CD4-positive, alpha-beta T cell treated with Interleukin-10 for 1 hour (primary cell): ENCODE data around the gene DOHH.

Source experiments
- DNase-seq: peaks from one replicate; pipeline ENCODE4 v3.0.0-alpha.2; 2020

The DOHH gene

GRCh38 chr19:3476830-3477229, 23.6 kb downstream of the DOHH start:
- DNase-seq: no peak

GRCh38 chr19:3475449-3475848, 25.0 kb downstream of the DOHH start:
- DNase-seq: no peak

GRCh38 chr19:3474614-3475013, 25.9 kb downstream of the DOHH start:
- DNase-seq: no peak

GRCh38 chr19:3474010-3474409, 26.5 kb downstream of the DOHH start:
- DNase-seq: no peak

GRCh38 chr19:3471954-3472655, 28.4 kb downstream of the DOHH start:
- DNase-seq: peak; percentile 38

GRCh38 chr19:3470500-3471128, 29.9 kb downstream of the DOHH start:
- no peak for DNase-seq

- no peak for DNase-seq
These were observed 30.6 kb downstream of the DOHH start for GRCh38 chr19:3469638-3470499.

GRCh38 chr19:3468211-3468610, 32.3 kb downstream of the DOHH start:
- no peak for DNase-seq

- DNase-seq: no peak
These were observed 32.9 kb downstream of the DOHH start for GRCh38 chr19:3467437-3468198.

GRCh38 chr19:3466635-3467034, 33.8 kb downstream of the DOHH start:
- DNase-seq: no peak

GRCh38 chr19:3465552-3465951, 34.9 kb downstream of the DOHH start:
- no peak for DNase-seq

- no peak for DNase-seq
These were observed 35.8 kb downstream of the DOHH start for GRCh38 chr19:3464587-3465235.

GRCh38 chr19:3463714-3464586, 36.5 kb downstream of the DOHH start:
- no peak for DNase-seq

- DNase-seq: no peak
These were observed 37.3 kb downstream of the DOHH start for GRCh38 chr19:3462991-3463713.

- no peak for DNase-seq
These were observed 40.4 kb downstream of the DOHH start for GRCh38 chr19:3459965-3460582.

GRCh38 chr19:3459089-3459881, 41.2 kb downstream of the DOHH start:
- DNase-seq: peak; percentile 5

- no peak for DNase-seq
These were observed 42.0 kb downstream of the DOHH start for GRCh38 chr19:3458229-3459088.

GRCh38 chr19:3457528-3458228, 42.8 kb downstream of the DOHH start:
- no peak for DNase-seq
